Transverse colon (tissue), 4 donors: ENCODE measurements around the gene GFOD1.

Experiments used
- CTCF ChIP-seq, 5 experiments: fragments of 200-600 bp in 3 of 5; fragments of 450-650 bp in 2 of 5; sonication (generic) in 3 of 5; IDR thresholded peaks; 1 replicate in 2 of 5; 2 replicates in 3 of 5; pipeline ENCODE4 v1.5.1; 2016 to 2017; ENCODE audit warnings: antibody characterized with exemption in 5 of 5, inconsistent platforms in 3 of 5, mild to moderate bottlenecking in 2 of 5, moderate library complexity in 1 of 5
- POLR2AphosphoS5 ChIP-seq, 3 donors: sonication (generic); formaldehyde crosslinking; IDR thresholded peaks; one replicate each; pipeline ENCODE4 v1.6.1; 2016; ENCODE audit warnings: antibody characterized with exemption in 3 of 3

- TF ChIP-seq POLR2AphosphoS5 (IDR thresholded peaks at IDR 0.05) = no peak
- no peak for TF ChIP-seq CTCF (IDR thresholded peaks at IDR 0.05)
Measured at GRCh38 chr6:13446381-13446780, 41.0 kb downstream of the GFOD1 start.
